Panc1 (cell line): ENCODE results near the gene SLC16A11. TPM values are rescaled to one million over a fixed set of nuclear protein-coding genes. Genes with fewer than 3 reads are reported as not detected.

Experiments used
- ATAC-seq: fragments of 200-7000 bp; cut with Tn5 transposase; 2 replicates; pipeline ENCODE4 v1.9.1; 2020; ENCODE audit warnings: mild to moderate bottlenecking, moderate library complexity
- BruUV-seq: library from RNA; stranded (reverse); fragments of 400-500 nt; replicated peaks from 2 replicates; lab custom pipeline; 2021; lab: Mats Ljungman, UMichigan
- CTCF ChIA-PET: fragments of 300-600 bp; sonication (Branson Sonifier 250); formaldehyde crosslinking; loops from one replicate; lab custom pipeline; 2022; ENCODE audit warnings: antibody characterized with exemption; lab: Charles Lee
- POLR2A ChIA-PET: fragments of 300-600 bp; sonication (Branson Sonifier 250); formaldehyde crosslinking; loops from one replicate; lab custom pipeline; 2022; ENCODE audit warnings: antibody characterized with exemption; lab: Charles Lee
- DNase-seq: peaks from one replicate; pipeline ENCODE4 v3.0.0-alpha.2; 2010; ENCODE audit warnings: low read depth, low spot score
- H3K27ac ChIP-seq: 2 replicates; pipeline ENCODE4 v1.5.1; 2011; ENCODE audit warnings: mild to moderate bottlenecking, low read length, inconsistent platforms
- H3K27me3 ChIP-seq: fragments of 200-500 bp; sonication (Bioruptor generic); 2 replicates; pipeline ENCODE4 v1.6.0; 2014; ENCODE audit warnings: low read length, inconsistent platforms; ENCODE audit not compliant: control insufficient read depth, insufficient read depth
- H3K36me3 ChIP-seq: fragments of 200-500 bp; sonication (Bioruptor generic); 2 replicates; pipeline ENCODE4 v1.5.1; 2014; ENCODE audit warnings: inconsistent platforms, mild to moderate bottlenecking, low read length, moderate library complexity; ENCODE audit not compliant: control insufficient read depth, insufficient read depth
- H3K4me1 ChIP-seq: 2 replicates; pipeline ENCODE4 v1.5.1; 2011; ENCODE audit warnings: inconsistent platforms, mild to moderate bottlenecking, low read length, moderate library complexity; ENCODE audit not compliant: control insufficient read depth, insufficient read depth
- H3K4me3 ChIP-seq, 2 experiments: 2 replicates each; pipeline ENCODE4 v1.5.1; 2011 to 2012; ENCODE audit warnings: low read depth in 2 of 2, low read length in 2 of 2, mild to moderate bottlenecking in 2 of 2, inconsistent platforms in 1 of 2, moderate library complexity in 1 of 2
- H3K9me3 ChIP-seq: fragments of 200-500 bp; sonication (Bioruptor generic); 2 replicates; pipeline ENCODE4 v1.5.1; 2014; ENCODE audit warnings: low read depth, mild to moderate bottlenecking, inconsistent platforms, low read length, moderate library complexity; ENCODE audit not compliant: control insufficient read depth, insufficient read depth
- POLR2AphosphoS5 ChIP-seq: IDR thresholded peaks from 2 replicates; pipeline ENCODE4 v1.6.1; 2012; ENCODE audit warnings: mild to moderate bottlenecking, low read depth, low read length, moderate library complexity
- SIN3A ChIP-seq: IDR thresholded peaks from 2 replicates; pipeline ENCODE4 v1.6.1; 2012; ENCODE audit warnings: low read depth, mild to moderate bottlenecking, low read length, moderate library complexity, borderline replicate concordance; ENCODE audit not compliant: insufficient read depth
- TCF7L2 ChIP-seq: IDR thresholded peaks from 2 replicates; pipeline ENCODE4 v1.6.1; 2011; ENCODE audit warnings: mild to moderate bottlenecking, low read depth, low read length, inconsistent platforms
- in situ Hi-C: cut with HindIII; loops from 2 replicates; pipeline ENCODE4 v1.10.0; 2016; ENCODE audit warnings: low sequenced_read_pairs, low pct_unique_long_range_greater_than_20kb
- intact Hi-C: fragments of 100-400 bp; cut with micrococcal nuclease; formaldehyde crosslinking; loops from one replicate; pipeline ENCODE4 v1.10.0; 2022; ENCODE audit not compliant: unreplicated experiment
- total RNA-seq: library from RNA; stranded (reverse); gene quantifications from one replicate; pipeline ENCODE4 v1.2.1, GENCODE V29; 2021; ENCODE audit not compliant: unreplicated experiment
- TF ChIP-seq, protein P1 (sequence below), 2 experiments: IDR thresholded peaks; 2 replicates each; pipeline ENCODE4 v1.6.1; 2011 to 2012; ENCODE audit warnings: low read depth in 2 of 2, control low read depth in 1 of 2, low read length in 1 of 2, mild to moderate bottlenecking in 1 of 2, moderate library complexity in 1 of 2; ENCODE audit not compliant: insufficient read depth in 1 of 2
- TF ChIP-seq, protein P2 (sequence below): fragments of 450-650 bp; IDR thresholded peaks from 2 replicates; pipeline ENCODE4 v1.5.1; 2017; ENCODE audit warnings: mild to moderate bottlenecking

The SLC16A11 gene
- total RNA-seq, 1 experiment from 2014 or later: not detected

DNA sequence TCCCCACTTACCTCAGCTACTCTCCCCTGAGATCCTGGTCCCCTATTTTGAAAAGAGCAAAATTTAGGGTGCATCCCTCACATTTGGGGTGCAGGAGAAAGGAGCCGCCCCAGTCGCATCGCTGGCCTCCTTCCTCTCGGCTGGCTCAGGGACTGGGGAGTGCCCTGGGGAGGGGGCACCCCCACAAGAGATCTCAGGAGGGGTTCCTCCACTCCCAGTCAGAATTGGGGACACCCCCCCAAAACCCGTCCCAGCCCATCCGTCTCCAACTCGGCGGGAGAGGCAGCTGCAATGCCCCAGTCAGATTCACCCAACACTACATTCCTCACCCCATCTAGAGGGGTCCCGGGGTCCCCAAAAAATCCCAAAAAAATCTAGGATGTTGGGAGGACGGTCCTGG is 24.5 kb downstream of the SLC16A11 start:
- Histone ChIP-seq H3K9me3 (no peaks in the 10 kb centered on the region), H3K27me3 (no peaks in the 10 kb centered on the region), H3K27ac (peak overlapping the region; percentile 89), H3K4me1 (peaks cover 29% of the 10 kb centered on the region), H3K36me3 (peaks cover under 1% of the 10 kb centered on the region; the same call in 1 of the 2 replicates), H3K4me3 (peak overlapping the region in 1 of 2 experiments; percentile 37; a peak in 2 of 4 replicates)
- CTCF ChIA-PET: interaction anchor here (0.6 to 1.0 kb wide), 2 partner anchors 26 to 105 kb away, joined by 4 to 8 read pairs; no protein-coding TSS in a partner anchor
- intact Hi-C loops: no loop called here
- DNase-seq: no peak
- TF ChIP-seq, protein P1, sequence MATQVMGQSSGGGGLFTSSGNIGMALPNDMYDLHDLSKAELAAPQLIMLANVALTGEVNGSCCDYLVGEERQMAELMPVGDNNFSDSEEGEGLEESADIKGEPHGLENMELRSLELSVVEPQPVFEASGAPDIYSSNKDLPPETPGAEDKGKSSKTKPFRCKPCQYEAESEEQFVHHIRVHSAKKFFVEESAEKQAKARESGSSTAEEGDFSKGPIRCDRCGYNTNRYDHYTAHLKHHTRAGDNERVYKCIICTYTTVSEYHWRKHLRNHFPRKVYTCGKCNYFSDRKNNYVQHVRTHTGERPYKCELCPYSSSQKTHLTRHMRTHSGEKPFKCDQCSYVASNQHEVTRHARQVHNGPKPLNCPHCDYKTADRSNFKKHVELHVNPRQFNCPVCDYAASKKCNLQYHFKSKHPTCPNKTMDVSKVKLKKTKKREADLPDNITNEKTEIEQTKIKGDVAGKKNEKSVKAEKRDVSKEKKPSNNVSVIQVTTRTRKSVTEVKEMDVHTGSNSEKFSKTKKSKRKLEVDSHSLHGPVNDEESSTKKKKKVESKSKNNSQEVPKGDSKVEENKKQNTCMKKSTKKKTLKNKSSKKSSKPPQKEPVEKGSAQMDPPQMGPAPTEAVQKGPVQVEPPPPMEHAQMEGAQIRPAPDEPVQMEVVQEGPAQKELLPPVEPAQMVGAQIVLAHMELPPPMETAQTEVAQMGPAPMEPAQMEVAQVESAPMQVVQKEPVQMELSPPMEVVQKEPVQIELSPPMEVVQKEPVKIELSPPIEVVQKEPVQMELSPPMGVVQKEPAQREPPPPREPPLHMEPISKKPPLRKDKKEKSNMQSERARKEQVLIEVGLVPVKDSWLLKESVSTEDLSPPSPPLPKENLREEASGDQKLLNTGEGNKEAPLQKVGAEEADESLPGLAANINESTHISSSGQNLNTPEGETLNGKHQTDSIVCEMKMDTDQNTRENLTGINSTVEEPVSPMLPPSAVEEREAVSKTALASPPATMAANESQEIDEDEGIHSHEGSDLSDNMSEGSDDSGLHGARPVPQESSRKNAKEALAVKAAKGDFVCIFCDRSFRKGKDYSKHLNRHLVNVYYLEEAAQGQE (IDR thresholded peaks at IDR 0.05; ENCODE audit: insufficient read depth in 1 of 2, low read depth in 2 of 2, low read length in 1 of 2): no peak
- TF ChIP-seq TCF7L2 (no peak), SIN3A (no peak), POLR2AphosphoS5 (no peak)
- TF ChIP-seq, protein P2, sequence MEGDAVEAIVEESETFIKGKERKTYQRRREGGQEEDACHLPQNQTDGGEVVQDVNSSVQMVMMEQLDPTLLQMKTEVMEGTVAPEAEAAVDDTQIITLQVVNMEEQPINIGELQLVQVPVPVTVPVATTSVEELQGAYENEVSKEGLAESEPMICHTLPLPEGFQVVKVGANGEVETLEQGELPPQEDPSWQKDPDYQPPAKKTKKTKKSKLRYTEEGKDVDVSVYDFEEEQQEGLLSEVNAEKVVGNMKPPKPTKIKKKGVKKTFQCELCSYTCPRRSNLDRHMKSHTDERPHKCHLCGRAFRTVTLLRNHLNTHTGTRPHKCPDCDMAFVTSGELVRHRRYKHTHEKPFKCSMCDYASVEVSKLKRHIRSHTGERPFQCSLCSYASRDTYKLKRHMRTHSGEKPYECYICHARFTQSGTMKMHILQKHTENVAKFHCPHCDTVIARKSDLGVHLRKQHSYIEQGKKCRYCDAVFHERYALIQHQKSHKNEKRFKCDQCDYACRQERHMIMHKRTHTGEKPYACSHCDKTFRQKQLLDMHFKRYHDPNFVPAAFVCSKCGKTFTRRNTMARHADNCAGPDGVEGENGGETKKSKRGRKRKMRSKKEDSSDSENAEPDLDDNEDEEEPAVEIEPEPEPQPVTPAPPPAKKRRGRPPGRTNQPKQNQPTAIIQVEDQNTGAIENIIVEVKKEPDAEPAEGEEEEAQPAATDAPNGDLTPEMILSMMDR: no peak
- ATAC-seq: no peak
- POLR2A ChIA-PET: no interaction called here
- no TSS peak for BruUV-seq
- in situ Hi-C loops: no loop called here

DNA sequence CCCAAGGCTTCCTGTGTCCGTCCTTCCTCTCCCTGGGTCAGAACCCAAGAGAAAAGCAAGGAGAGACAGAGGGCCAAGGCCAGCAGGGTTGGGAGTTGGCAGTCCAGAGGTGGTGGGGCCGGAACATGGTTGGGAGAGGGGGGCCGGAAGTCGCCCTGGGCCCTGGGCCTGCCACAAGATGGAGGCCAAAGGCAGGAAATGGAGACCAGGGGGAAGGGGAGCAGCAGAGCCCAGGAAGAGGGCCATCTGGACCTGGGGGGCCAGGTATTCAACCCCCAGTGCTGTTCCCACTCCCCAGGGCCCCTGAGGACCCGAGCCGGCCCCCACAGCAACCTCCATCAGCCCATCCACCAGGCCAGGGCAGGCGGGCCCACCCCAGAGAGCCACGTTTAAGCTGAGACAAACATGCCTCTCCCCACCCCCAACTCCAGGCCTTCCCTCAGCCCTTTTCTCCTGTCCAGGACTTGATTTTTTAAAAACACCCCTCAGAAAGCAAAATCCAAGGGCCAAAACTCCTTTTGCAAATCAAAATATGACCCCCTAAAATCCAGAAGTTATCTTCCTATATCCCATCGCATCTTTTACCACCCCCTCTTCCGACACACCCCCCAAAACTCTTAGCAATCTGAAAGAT is 25.4 kb downstream of the SLC16A11 start:
- in situ Hi-C loops: no loop called here
- Histone ChIP-seq H3K4me1 (peaks cover 29% of the 10 kb centered on the region), H3K27me3 (no peaks in the 10 kb centered on the region), H3K4me3 (no peak overlapping the region), H3K36me3 (peaks cover 9% of the 10 kb centered on the region; the same call in 1 of the 2 replicates), H3K27ac (peak overlapping the region; percentile 54; the same call in 1 of the 2 replicates), H3K9me3 (no peaks in the 10 kb centered on the region)
- DNase-seq (no peak), ATAC-seq (no peak)
- POLR2A ChIA-PET: no interaction called here
- intact Hi-C loops: no loop called here
- CTCF ChIA-PET: no interaction called here
- TF ChIP-seq POLR2AphosphoS5 (no peak), SIN3A (no peak), TCF7L2 (no peak)
- TF ChIP-seq, protein P1 (IDR thresholded peaks at IDR 0.05; ENCODE audit: insufficient read depth in 1 of 2, low read depth in 2 of 2, low read length in 1 of 2): no peak
- TF ChIP-seq, protein P2: no peak
- no TSS peak for BruUV-seq
